Tongue (tissue), 2 donors: Measurements from ENCODE around the gene NOP10. TPM values are rescaled to one million over a fixed set of nuclear protein-coding genes. Genes with fewer than 3 reads are reported as not detected.
A peak's percentile ranks its signal among the peaks of the same experiment; 100 is the strongest.
"Not testable (repeated sequence)": the region's sequence is repeated elsewhere in the genome, so short reads cannot be mapped to it uniquely, and the experiment has no call there.

ENCODE experiments used
- DNase-seq: peaks from one replicate; pipeline ENCODE4 v3.0.0-alpha.2; 2015
- total RNA-seq: library from RNA; depleted of rRNA; stranded (reverse); fragments of >200 nt; gene quantifications from one replicate; pipeline ENCODE4 v1.2.3, GENCODE V29; 2014

Gene NOP10
- total RNA-seq, 1 donor from 2014 or later = 64.8 TPM

DNA sequence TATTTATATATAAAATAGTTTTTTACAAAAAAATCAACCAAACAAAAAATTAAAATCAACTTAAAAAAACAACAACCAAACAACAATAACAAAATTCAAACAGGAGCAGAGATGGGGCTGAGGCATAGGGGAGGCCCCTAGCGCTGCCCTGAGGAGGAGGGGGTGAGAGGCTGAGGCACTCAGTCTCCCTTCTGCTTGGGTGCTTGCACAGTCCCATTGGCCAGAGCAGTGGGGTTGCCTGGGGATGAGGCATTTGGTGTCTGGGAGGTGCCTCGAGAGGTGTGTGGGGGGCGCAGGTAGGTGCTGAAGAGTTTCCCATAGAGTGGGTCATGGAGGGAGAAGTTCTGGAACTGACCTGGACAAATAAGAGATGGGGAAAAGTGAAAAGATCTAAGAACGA is 16.0 kb upstream of the NOP10 start:
- DNase-seq = no peak

DNA sequence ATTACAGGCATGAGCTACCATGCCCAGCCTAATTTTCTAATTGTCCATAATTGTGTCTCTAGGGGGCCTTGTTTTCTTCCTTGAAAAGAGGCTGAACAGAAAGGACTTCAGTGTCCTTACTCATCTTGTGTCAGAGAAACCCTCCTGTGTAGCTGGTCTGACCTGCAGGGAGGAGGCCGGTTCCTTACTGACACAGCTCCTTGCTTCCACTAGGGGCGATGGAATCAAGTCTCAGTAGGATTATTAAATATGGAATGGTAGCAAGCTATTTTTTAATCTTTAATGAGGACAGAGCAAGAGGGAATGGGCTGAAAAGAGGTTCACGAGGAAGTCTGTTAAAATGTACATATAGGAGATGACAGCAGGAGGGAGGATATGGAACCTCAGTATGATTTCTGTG is 15.4 kb upstream of the NOP10 start:
- no peak for DNase-seq

DNA sequence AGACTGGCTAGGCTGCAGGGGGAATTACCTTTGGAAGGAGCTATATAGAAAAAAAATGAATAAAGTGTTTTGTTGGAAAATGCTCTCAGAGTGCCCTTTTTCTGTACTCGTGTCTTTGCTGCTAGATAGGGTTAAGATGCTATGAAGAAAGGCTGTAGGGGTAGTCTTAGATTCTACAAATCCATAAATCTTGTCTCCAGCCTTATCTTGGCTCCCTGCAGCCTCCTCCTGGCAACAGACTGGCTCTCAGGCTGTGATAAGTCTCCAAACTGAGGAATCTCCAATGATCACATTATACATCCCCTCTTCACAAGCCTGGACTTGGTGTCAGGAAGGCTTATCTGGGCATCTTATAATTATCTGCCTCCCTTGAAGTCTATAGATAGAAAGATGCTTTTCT is 14.7 kb upstream of the NOP10 start:
- no peak for DNase-seq

GRCh38 chr15:34355241-34355640 is 12.3 kb upstream of the NOP10 start:
- no peak for DNase-seq

DNA sequence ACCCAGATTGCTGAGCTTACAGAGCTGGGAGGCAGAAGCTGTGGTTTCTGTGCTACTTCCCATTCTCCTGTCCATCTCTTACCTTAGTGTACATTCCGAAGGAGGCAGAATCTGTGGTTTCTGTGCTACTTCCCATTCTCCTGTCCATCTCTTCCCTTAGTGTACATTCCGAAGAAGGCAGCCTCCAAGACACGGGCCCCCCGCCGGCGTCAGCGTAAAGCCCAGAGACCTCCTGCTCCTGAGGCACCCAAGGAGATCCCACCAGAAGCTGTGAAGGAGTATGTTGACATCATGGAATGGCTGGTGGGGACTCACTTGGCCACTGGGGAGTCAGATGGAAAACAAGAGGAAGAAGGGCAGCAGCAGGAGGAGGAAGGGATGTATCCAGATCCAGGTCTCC is 11.3 kb upstream of the NOP10 start:
- DNase-seq = no peak

DNA sequence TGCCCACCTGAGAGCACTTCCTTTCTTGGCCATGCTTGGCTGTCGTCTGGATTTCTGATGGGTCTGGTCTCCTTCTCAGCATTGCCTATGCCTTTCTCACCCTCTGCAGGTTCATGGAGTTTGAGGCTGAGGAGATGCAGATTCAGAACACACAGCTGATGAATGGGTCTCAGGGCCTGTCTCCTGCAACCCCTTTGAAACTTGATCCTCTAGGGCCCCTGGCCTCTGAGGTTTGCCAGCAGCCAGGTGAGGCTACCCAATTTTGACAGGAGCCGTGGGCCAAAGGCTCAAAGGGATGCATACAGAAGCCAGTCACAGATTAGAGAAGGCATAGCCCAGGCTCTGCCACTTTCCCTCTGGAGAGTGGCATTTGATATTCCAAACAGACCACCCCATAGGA is 10.7 kb upstream of the NOP10 start:
- DNase-seq = no peak

DNA sequence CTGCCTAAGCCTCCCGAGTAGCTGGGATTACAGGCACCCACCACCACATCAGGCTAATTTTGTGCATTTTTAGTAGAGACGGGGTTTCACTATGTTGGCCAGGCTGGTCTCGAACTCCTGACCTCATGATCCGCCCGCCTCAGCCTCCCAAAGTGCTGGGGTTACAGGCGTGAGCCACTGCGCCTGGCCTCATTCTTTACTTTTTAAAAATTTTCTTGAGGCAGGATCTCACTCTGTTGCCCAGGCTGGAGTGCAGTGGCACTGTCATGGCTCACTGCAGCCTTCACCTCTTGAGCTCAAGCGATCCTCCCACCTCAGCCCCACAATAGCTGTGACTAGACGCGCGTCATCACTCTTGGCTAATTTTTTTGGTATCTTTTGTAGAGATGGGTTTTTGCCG is 10.1 kb upstream of the NOP10 start:
- DNase-seq = not testable (repeated sequence)

DNA sequence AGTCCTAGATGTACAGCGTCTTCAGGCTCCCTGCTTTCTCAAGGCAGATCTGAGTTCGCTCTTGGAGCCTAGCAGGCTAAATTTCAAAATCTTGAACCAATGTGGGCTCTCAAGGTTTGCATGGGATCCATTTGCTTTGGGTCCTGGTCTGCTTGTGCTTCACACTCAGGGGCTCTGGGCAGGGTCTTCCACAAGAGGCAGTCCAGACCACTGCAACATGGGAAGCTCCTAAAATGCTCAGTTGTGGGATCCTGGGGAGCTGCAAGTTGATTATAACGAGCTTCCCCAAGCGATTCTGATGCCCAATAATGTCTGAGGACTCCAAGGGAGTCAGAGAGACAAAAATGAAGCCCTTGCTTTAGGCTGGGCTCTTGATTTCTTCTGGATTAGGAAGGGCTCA is 6.8 kb upstream of the NOP10 start:
- no peak for DNase-seq

GRCh38 chr15:34348735-34349300 is 5.9 kb upstream of the NOP10 start:
- no peak for DNase-seq

- no peak for DNase-seq
Measured at GRCh38 chr15:34347951-34348638, 5.2 kb upstream of the NOP10 start.

GRCh38 chr15:34342213-34342736 is 661 bp downstream of the NOP10 start:
- not testable (repeated sequence) for DNase-seq

- DNase-seq = no peak
Measured at GRCh38 chr15:34341381-34342212, 1.3 kb downstream of the NOP10 start.

DNA sequence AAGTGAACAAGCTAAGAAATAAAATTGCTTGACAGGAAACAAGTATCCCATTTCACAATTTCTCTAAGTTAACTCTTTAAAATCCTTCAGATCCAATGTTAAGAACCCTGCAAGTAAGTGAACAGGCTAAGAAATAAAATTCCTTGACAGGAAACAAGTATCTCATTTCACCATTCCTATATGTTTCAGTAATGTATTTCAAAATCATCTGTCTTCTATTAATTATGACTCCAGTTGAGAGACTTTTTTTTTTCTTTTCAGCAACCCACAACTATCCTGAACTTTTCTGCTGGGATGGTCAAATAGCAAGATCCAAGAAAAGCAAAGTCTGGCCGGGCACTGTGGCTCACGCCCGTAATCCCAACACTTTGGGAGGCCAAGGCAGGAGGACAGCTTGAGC is 3.0 kb downstream of the NOP10 start:
- DNase-seq = no peak

DNA sequence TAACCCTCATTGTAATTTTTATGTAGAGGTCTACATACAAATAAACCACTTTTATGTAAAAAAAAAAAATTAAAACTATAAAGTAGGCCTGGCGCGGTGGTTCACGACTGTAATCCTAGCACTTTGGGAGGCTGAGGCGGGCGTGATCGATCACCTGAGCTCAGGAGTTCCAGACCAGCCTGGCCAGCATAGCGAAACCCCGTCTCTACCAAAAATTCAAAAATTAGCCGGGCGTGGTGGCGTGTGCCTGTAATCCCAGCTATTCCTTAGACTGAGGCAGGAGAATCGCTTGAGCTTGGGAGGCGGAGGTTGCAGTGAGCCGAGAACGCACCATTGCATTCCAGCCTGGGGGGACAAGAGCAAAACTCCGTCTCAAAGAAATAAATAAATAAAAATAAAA is 4.6 kb downstream of the NOP10 start:
- no peak for DNase-seq

DNA sequence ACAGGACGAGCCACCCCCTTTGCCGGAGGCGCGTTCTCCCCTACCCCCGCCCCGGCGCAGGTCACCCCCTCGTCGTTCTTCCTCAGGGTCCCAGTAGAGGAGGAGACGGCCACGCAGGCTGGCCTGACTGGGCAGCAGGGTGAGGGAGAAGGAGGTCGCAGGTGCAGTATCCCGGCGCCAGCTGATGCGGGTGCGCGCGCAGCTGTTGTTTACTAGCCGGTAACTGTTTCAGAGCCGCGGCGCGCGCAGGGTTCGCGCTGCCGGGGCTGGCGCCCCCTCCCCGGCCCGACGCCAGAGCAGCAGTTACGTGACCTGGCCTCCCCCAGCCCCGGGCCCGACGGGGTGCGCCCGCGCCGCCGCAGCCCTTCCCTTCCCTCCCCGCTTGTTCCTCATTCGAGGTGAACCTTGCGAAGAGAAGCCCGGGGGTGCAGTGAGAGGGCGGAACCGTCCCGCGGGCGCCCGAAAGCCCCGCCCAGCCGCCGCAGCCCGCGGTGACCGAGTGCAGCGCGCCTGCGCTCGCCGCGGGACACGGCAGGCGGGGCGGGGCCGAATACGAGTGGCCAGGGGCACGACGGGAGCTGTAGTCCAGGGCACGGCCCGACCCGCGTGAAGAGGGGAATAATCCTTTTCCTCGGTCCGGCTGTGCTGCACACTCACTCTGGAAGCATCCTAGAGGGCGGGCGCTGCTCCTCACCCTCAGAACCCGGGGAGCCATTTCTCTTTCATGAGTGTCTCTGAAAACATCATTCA is 5.2 kb downstream of the NOP10 start, which contains the start of gene SLC12A6:
Gene SLC12A6, minus strand, starts transcription at position 225 of the 750 bp plus-strand sequence. CDS start 1,101 bp downstream, outside the sequence.
- peak; percentile 96 for DNase-seq

DNA sequence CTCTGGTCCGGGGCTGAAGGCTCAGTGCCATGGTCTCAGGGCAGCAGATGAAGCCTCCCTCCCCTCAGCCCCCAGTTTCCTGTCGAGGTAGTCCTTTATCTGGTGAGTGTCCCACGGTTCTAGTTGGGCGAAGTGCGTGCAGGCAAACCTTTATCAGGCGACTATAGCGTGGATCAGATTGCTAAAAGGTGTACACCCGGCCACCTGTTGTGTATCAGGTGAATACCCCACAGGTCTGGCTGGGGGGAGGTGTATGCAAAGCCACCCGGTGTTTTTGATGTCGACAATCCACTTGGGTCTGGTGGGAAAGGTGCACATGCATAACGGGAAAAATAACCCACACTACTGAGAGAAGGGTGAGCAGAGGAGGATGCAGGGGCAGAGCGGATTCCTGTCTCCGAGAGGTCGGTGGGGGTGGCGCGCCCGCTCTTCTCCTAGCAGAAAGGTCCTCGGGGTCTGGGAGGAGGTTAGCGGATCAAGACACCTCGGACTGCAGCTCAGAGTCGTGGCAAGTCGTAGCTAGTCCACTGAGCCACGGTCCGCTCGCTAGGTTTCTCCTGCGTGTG is 5.9 kb downstream of the NOP10 start:
- DNase-seq = no peak

DNA sequence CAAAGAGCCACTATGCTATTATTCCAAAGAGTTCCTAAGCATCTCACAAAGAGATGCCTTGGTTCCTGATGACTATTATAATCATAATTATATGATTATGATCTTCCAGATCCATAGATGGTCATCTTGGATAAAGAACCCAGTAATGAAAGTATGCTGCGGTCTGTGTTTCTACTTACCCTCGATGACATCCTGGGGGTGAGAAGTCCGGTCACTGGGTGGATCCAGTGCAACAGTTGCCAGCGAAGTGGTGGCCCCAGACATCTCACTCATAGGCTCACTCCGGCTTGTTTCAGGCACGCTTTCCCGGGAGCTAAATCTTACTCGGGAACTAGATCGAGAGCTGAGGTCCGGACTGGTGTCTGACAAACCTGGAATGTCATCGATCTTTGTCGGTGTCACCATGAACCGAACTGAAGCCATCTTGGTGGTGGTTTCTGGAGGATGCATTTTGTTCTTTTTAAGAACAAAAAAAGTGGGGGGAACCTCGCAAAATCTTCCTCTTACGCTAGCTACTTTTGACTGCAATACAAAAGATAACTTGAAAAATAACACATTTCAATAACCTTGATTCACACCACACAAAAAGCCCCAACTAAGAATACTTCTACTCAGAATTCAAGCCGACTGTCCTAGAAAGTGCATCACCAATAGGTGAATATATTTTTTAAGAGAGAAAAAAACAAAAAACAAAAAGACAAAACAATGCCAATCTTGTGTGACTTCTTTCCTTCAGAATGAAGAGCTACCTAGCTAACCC is 6.5 kb downstream of the NOP10 start:
- DNase-seq = no peak

- DNase-seq = no peak
Measured at GRCh38 chr15:34335176-34336032, 7.5 kb downstream of the NOP10 start.

GRCh38 chr15:34334672-34335071 is 8.3 kb downstream of the NOP10 start:
- DNase-seq = no peak

- DNase-seq = no peak
Measured at GRCh38 chr15:34332553-34333120, 10.3 kb downstream of the NOP10 start.
